ENCODE data around the gene PI4KB.

PI4KB gene

GRCh38 chr1:151311589-151312331, 15.5 kb downstream of the PI4KB start:
- DNase-seq (ENCODE audit: low read depth in 2 of 2), result peak; percentile 87 to 88

GRCh38 chr1:151311011-151311410, 16.2 kb downstream of the PI4KB start:
- DNase-seq (ENCODE audit: low read depth in 2 of 2), result no peak

DNA sequence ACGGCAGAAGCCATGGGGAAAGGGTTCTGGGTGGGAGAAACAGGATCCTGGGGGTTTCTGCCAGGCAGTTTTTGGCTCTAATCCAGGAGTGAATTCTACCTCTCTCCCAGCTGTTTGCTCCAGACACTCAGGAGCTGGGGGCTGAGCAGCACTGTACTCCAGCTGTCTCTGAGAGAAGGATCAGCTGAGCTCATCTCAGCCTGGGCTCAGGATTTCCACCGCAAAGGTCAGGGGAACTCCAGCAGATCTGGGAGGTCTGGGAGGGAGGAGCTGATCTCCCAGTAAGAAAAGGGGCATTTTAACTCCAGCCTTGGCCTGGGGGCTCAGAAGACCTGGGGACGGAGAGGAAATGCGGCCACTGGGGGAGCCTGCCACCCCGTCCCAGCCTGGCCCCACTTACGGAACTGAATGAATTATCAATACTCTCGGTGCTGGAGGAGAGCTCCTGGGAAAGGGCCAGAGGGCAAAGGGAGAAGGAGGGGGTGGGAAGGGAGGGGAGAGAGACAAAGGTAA, 17.3 kb downstream of the PI4KB start:
- DNase-seq (ENCODE audit: low read depth in 2 of 2), result no peak

- DNase-seq (ENCODE audit: low read depth in 2 of 2), result no peak
Measured at GRCh38 chr1:151294742-151295462, 32.3 kb downstream of the PI4KB start.

GRCh38 chr1:151293093-151293492, 34.1 kb downstream of the PI4KB start:
- no peak for DNase-seq (ENCODE audit: low read depth in 2 of 2)

DNA sequence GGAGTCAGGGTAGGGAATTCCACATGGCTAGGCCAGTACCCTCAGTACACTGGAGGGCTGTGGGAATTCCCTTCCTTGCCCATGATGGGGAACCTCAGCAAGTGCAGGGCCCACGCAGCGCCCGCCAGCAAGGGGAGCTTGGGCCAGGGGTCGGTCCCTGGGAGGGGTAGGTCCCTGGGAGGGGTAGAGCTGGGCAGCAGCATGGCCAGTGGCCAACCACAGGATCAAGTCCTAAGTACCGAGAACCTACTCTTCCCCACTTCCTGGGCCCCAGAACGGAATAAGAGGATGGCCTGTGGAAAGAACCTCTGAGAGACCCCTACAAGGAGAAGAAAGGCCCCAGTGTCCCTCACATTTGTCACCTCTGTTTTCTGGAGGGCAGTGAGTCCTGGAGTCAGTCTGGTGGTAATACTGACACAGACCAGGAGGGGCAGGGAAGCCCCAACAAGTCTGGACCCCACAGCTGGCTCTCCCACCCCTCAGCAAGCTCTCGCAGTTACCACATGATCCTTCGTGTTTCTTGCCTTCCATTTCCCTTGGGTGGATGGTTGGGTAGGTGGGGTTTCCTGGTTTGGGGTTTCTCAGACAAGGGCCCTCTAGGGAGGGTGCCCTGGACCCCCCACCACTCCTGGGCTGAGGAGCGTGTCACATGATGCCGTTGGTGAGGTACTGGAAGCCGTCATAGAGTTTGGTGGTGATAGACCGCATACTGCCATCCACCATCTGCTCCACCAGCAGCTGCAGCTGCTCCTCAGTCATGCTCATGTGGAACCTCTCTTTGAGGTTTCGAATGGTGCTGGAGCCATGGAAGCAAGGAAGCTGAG, 34.8 kb downstream of the PI4KB start:
- DNase-seq (ENCODE audit: low read depth in 2 of 2), result no peak

DNA sequence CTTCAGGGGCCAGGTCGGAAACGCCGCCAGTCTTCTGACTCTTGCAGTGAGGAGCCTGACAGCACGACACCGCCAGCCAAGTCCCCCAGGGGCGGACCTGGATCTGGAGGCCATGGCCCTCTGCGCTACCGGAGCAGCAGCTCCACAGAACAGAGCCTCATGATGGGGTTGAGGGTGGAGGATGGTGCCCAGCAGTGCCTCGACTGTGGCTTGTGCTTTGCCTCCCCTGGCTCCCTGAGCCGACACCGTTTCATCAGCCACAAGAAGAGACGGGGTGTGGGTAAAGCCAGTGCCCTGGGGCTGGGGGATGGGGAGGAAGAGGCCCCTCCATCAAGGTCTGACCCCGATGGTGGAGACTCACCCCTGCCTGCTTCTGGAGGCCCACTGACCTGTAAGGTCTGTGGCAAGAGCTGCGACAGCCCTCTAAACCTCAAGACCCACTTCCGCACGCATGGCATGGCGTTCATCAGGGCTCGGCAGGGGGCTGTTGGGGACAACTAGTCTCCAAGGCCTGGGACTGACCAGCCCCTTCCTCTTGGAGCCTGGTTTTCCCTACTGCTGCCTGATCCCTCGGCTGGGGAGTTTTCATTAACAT, 36.4 kb downstream of the PI4KB start:
- DNase-seq (ENCODE audit: low read depth in 2 of 2), result no peak

GRCh38 chr1:151289991-151290708, 37.1 kb downstream of the PI4KB start:
- DNase-seq (ENCODE audit: low read depth in 2 of 2), result no peak

- DNase-seq (ENCODE audit: low read depth in 2 of 2), result no peak
Measured at GRCh38 chr1:151289080-151289935, 37.9 kb downstream of the PI4KB start.

DNA sequence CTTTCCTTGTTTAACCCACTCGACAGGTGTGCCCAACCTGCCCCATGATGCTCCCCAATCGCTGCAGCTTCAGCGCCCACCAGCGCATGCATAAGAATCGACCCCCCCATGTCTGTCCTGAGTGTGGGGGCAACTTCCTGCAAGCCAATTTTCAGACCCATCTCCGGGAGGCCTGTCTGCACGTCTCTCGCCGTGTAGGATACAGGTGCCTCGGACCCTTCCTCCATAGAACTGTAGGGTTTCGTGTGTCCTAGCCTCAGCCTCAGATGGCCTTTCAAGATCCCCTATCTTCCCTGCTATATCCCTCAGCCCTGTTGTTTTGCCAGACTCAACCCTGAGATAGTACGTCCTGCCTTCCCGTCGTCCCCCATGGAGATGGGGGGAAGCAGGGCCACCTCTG, 38.7 kb downstream of the PI4KB start:
- no peak for DNase-seq (ENCODE audit: low read depth in 2 of 2)

DNA sequence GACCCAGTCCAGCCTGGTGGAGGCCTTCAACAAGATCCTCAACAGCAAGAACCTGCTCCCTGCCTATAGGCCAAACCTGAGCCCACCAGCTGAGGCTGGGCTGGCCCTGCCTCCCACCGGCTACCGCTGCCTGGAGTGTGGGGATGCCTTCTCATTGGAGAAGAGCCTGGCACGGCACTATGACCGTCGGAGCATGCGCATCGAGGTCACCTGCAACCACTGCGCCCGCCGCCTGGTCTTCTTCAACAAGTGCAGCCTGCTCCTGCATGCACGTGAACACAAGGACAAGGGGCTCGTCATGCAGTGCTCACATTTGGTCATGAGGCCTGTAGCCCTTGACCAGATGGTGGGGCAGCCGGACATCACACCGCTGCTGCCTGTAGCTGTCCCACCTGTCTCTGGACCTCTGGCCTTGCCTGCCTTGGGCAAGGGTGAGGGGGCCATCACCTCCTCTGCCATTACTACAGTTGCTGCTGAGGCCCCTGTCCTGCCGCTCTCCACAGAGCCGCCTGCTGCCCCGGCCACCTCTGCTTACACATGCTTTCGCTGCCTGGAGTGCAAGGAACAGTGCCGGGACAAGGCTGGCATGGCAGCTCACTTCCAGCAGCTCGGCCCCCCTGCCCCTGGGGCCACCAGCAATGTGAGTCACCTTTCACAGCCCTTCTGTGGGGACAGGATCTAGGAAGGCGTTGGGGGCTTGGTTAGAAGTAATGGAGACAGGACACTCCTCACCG, 39.3 kb downstream of the PI4KB start:
- no peak for DNase-seq (ENCODE audit: low read depth in 2 of 2)

DNA sequence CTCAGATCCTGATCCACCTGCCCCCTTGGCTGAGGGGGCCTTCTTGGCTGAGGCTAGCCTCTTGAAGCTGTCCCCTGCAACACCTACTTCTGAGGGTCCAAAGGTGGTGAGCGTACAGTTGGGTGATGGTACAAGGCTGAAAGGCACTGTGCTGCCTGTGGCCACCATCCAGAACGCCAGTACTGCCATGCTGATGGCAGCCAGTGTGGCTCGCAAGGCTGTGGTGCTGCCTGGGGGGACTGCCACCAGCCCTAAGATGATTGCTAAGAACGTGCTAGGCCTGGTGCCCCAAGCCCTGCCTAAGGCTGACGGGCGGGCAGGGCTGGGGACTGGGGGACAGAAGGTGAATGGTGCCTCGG, 39.9 kb downstream of the PI4KB start:
- DNase-seq (ENCODE audit: low read depth in 2 of 2), result no peak

- no peak for DNase-seq (ENCODE audit: low read depth in 2 of 2)
Measured at GRCh38 chr1:151286619-151287340, 40.4 kb downstream of the PI4KB start.

GRCh38 chr1:151284013-151284577, 43.1 kb downstream of the PI4KB start:
- no peak for DNase-seq (ENCODE audit: low read depth in 2 of 2)

- DNase-seq (ENCODE audit: low read depth in 2 of 2), result no peak
Measured at GRCh38 chr1:151282883-151283725, 44.1 kb downstream of the PI4KB start.

DNA sequence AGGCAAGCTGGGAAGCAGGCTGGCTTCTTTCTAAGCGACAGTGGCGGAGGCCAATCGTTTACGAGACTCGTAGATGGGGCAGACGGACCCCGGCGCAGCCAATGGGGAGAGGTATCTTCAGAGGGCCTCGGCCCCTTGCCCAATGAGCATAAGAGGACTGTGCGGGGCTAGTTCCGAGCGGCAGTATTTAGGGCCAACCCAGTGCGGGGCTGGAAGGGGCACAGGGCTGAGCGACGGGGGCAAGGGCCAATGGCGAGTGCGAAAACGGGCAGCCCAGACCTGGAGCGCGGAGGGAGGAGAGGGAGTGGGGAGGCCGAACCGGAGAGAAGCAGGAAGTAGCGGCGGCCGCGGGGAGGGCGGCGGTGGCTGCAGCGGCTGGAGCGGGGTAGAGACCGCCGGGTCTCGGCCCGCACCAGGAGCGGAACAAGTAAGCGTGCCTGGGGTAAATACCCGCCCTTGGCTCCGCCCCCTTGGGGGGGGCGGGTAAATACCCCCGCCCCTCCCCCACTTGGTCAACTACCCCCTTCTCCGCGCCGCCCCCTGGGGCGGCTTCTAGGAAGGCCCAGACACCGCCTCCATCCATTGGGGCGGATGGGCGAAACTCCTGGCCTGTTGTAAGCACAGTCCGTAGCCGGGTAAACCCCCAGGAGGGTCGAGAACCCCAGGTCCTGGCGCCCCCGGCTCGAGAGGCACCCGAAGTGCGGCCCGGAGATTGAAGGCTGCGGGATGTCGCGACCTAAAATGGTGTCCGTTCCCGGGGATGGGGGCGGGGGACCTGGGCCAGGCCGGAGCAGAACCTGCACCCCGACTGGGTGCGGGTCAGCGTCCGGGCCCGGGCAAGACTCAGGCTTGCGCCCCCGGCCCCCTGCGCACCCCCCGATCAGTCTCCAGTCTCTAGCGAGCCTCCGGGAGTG, 45.0 kb downstream of the PI4KB start, which contains the start of gene ZNF687:
Gene ZNF687 (plus strand): TSS at position 331 of the 914 bp plus-strand sequence. CDS start 3,993 bp downstream, outside the sequence.
- peak; percentile 99 to 100 for DNase-seq (ENCODE audit: low read depth in 2 of 2)
